Adipocyte (in vitro differentiated cells): ENCODE data around the gene KCNMA1.
"Not testable (repeated sequence)": the region's sequence is repeated elsewhere in the genome, so short reads cannot be mapped to it uniquely, and the experiment has no call there.

Experiments
- DNase-seq: peaks from one replicate; pipeline ENCODE4 v3.0.0-alpha.2; 2015; ENCODE audit warnings: low read depth
- H3K27me3 ChIP-seq: replicated peaks from 2 replicates; pipeline ENCODE4 v1.7.0; 2013; ENCODE audit warnings: mild to moderate bottlenecking, low read length, moderate library complexity; ENCODE audit not compliant: control insufficient read depth, insufficient read depth
- H3K36me3 ChIP-seq: 2 replicates; pipeline ENCODE4 v1.7.0; 2013; ENCODE audit warnings: low read length, mild to moderate bottlenecking, moderate library complexity; ENCODE audit not compliant: control insufficient read depth, insufficient read depth, severe bottlenecking
- H3K4me1 ChIP-seq: 2 replicates; pipeline ENCODE4 v1.7.0; 2013; ENCODE audit warnings: mild to moderate bottlenecking, low read length, moderate library complexity; ENCODE audit not compliant: control insufficient read depth, insufficient read depth
- H3K4me3 ChIP-seq: 2 replicates; pipeline ENCODE4 v1.7.0; 2013; ENCODE audit warnings: mild to moderate bottlenecking, low read length, moderate library complexity
- H3K9ac ChIP-seq: 2 replicates; pipeline ENCODE4 v1.7.0; 2013; ENCODE audit warnings: mild to moderate bottlenecking, low read length, moderate library complexity
- H3K9me3 ChIP-seq: 2 replicates; pipeline ENCODE4 v1.7.0; 2013; ENCODE audit warnings: mild to moderate bottlenecking, low read length, moderate library complexity; ENCODE audit not compliant: control insufficient read depth

KCNMA1 gene

DNA sequence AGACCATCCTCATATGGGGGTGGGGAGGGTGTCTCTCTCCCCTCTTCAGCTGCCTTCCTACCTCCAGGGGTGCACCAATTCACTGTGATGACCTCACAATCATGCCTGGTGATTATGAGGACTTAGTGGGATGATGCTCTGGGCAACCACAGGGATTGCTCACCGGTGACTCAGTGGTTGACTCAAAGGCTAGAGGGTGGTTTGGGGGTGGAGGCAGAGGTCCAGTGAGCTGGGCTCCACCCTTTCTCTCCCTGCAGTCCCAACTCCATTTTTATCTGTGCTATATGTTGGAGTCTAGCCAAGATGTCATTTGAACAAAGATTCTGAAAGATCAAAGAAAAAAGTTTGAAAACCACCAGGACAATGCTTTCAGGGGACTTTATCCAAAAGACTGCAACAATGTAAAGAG, 286.9 kb downstream of the KCNMA1 start:
- no peaks in the 10 kb centered on the region for H3K36me3 ChIP-seq
- peak overlapping the region; percentile 22 for H3K4me3 ChIP-seq
- peak; percentile 95 for DNase-seq
- peak overlapping the region; percentile 53 for H3K9ac ChIP-seq
- H3K27me3 ChIP-seq = no peaks in the 10 kb centered on the region
- H3K4me1 ChIP-seq = peaks cover 22% of the 10 kb centered on the region
- no peaks in the 10 kb centered on the region for H3K9me3 ChIP-seq

DNA sequence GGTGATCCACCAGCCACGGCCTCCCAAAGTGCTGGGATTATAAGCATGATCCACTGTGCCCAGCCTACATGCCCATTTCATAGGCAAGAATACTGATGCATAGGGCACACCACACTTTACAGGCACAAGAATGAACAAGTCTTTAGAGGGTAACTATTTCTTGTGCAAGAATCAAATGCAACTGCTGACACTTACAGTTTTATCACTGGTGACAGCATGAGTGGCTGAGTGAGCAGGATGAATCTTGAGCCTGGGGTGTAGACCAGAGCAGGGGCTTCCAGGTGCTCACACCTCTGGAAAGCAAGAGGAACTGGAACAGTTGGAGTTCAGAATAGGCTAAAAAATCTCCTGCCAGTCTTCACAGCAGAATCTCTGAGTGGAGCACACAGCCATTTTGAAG, 287.5 kb downstream of the KCNMA1 start:
- Histone ChIP-seq H3K9ac (no peak overlapping the region), H3K4me3 (no peak overlapping the region), H3K36me3 (no peaks in the 10 kb centered on the region), H3K9me3 (no peaks in the 10 kb centered on the region), H3K27me3 (no peaks in the 10 kb centered on the region), H3K4me1 (peaks cover 22% of the 10 kb centered on the region)
- DNase-seq = no peak

DNA sequence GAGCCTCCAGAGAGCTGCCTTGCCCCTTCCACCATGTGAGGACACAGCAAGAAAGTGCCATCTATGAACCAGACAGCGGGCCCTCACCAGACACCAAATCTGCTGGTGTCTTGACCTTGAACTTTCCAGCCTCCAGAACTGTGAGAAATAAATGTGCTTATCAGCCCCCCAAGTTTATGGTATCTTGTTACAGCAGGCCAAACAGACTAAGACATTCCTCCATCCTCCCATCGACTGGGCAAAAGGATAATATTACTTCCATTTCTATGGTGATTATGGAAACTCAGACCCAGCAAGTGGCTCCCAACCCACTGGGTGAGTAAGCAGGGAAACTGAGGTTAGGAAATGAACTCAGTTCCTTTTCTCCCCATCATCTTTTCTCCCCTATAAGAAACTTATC, 288.4 kb downstream of the KCNMA1 start:
- Histone ChIP-seq H3K4me1 (peaks cover 22% of the 10 kb centered on the region), H3K36me3 (no peaks in the 10 kb centered on the region), H3K9ac (no peak overlapping the region), H3K4me3 (no peak overlapping the region), H3K27me3 (no peaks in the 10 kb centered on the region), H3K9me3 (no peaks in the 10 kb centered on the region)
- no peak for DNase-seq

DNA sequence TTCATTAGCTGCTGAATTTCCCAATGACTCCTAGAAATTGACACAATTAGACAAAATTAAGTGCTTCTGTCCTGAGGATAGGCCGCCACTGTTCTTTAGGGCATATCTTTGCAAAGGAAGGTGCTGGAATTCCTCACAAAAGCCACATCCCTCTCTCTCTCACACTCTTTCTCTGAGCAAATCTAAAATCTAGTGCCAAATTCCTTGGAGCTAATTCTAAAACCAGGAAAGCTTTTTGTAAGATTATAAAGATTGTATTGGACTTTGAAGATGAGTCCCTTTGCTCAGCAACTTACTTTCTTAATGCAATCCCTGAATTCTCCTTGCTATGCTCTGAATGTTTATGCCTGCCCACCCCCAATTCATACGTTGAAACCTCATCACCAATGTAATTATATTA, 288.9 kb downstream of the KCNMA1 start:
- H3K9me3 ChIP-seq = no peaks in the 10 kb centered on the region
- no peak overlapping the region for H3K9ac ChIP-seq
- no peaks in the 10 kb centered on the region for H3K36me3 ChIP-seq
- no peaks in the 10 kb centered on the region for H3K27me3 ChIP-seq
- H3K4me3 ChIP-seq = no peak overlapping the region
- H3K4me1 ChIP-seq = peaks cover 22% of the 10 kb centered on the region
- no peak for DNase-seq

DNA sequence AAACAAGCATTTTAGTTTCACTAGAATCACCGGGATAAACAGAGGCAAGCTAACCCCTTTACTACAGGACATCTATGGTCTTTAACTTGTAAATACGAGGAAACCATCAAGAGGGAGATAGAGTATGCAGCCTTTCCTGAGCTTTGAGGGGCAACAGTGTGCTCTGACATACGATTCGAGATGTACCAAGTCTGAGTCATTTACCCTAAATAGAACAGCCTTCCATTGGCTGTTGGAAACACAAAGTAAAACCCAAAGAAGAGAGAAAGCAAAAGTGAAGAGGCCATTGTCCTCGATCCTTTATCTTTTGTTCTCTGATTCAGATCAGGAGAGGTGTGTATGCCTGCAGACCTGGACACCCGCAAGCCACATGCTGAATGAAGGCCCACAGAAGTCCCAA, 289.5 kb downstream of the KCNMA1 start:
- no peak overlapping the region for H3K9ac ChIP-seq
- no peaks in the 10 kb centered on the region for H3K36me3 ChIP-seq
- peaks cover 22% of the 10 kb centered on the region for H3K4me1 ChIP-seq
- H3K27me3 ChIP-seq = no peaks in the 10 kb centered on the region
- no peaks in the 10 kb centered on the region for H3K9me3 ChIP-seq
- DNase-seq = no peak
- no peak overlapping the region for H3K4me3 ChIP-seq

DNA sequence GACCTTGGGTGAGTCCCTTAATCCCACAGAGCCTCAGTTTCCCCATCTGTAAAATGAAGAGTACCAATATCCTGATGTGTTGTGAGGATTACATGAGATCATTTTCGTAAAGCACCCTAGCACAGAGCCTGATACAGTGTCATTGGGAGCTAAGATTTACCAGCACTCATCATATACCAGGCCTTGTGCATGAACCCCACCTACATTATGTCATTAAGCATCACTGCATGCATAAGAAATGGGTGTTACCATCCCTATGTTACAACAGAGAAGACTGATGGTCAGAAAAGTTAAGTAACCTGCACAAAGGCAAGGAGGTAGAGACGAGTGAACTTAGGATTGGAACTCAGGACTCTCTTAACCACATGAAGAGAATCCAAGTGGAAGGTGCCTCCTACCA, 290.6 kb downstream of the KCNMA1 start:
- H3K4me1 ChIP-seq = peaks cover 21% of the 10 kb centered on the region
- no peaks in the 10 kb centered on the region for H3K36me3 ChIP-seq
- H3K9me3 ChIP-seq = no peaks in the 10 kb centered on the region
- H3K4me3 ChIP-seq = no peak overlapping the region
- H3K9ac ChIP-seq = no peak overlapping the region
- H3K27me3 ChIP-seq = no peaks in the 10 kb centered on the region
- no peak for DNase-seq

DNA sequence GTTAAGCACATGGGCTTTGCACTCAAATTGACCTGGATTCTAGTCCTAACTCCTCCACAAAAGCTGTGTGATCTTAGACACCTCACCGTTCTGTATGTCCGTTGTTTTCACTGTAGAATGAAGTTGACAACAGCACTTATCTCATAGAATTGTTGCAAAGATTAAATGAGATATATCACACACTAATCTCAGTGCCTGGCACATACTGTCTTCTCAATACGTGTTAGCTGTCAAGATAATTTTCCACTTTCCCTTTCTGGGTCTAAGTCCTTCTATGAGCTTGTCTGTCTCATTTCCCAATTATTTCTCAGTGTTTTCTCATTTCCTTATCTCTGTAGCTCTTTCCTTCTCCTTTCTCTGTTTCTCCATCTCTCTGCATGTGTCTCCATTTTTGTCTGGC, 296.6 kb downstream of the KCNMA1 start:
- Histone ChIP-seq H3K4me1 (no peaks in the 10 kb centered on the region), H3K9me3 (peaks cover 10% of the 10 kb centered on the region), H3K36me3 (no peaks in the 10 kb centered on the region), H3K4me3 (no peak overlapping the region), H3K27me3 (no peaks in the 10 kb centered on the region), H3K9ac (no peak overlapping the region)
- no peak for DNase-seq

DNA sequence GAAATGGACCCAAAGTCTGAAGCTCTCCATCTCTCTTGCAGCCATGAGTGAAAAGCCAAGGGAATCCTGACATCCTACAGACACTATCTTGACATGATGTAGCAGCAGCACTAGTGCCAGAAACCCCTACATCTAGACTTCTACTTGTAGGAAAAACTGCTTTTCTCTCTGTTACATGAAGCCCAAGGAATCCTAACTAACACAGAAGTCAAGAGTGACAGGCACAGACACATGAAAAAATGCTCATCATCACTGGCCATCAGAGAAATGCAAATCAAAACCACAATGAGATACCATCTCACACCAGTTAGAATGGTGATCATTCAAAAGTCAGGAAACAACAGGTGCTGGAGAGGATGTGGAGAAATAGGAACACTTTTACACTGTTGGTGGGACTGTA, 297.7 kb downstream of the KCNMA1 start:
- H3K4me1 ChIP-seq, H3K36me3 ChIP-seq, DNase-seq, H3K27me3 ChIP-seq, H3K4me3 ChIP-seq, H3K9me3 ChIP-seq, H3K9ac ChIP-seq: not testable (repeated sequence)

DNA sequence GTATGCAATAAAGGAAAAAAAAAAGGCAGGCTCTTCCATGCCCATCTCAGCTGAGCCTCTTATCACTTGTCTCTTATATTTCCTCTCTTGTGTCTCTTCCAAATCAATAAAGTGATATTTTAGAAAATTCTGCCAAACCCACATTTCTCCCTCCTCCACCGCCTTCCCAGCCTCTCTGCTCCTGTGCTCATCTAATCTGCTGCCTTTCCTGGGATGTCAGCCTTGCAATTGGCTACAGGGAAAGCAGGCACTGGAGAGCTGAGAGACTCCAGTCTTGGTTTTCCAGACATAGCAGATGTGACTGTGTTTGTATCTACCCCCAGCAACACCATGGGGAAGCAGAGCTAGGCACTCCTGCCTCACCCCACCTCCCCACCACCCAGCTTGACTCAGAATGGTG, 298.4 kb downstream of the KCNMA1 start:
- H3K9me3 ChIP-seq = peaks cover 10% of the 10 kb centered on the region
- no peaks in the 10 kb centered on the region for H3K36me3 ChIP-seq
- DNase-seq = no peak

DNA sequence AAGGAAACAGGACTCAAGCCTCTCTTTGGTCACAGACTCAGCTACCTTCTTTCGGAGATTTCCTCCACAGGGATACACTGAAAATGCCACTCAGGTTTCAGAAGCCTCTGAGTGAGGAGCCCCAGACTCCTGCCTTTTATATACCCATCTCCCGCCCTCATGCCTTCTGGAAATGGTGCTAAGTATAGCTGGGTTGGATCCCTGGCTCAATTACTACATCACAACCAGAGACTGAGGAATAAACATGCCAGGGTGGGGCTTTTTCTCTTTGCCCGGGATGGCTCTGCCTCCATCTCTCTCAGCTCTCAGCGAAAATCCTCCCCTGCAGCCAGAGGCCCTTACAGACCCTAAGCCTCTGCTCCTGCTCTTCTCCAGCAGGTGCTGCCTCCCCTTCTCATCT, 299.5 kb downstream of the KCNMA1 start:
- H3K27me3 ChIP-seq = no peaks in the 10 kb centered on the region
- no peak for DNase-seq
- peaks cover 10% of the 10 kb centered on the region for H3K9me3 ChIP-seq
- H3K36me3 ChIP-seq = no peaks in the 10 kb centered on the region
- no peak overlapping the region for H3K4me3 ChIP-seq
- H3K4me1 ChIP-seq = no peaks in the 10 kb centered on the region
- no peak overlapping the region for H3K9ac ChIP-seq

More for the DNA sequence above, 298.4 kb downstream of the KCNMA1 start:
- Histone ChIP-seq H3K27me3 (no peaks in the 10 kb centered on the region), H3K9ac (no peak overlapping the region), H3K4me3 (no peak overlapping the region), H3K4me1 (no peaks in the 10 kb centered on the region)

DNA sequence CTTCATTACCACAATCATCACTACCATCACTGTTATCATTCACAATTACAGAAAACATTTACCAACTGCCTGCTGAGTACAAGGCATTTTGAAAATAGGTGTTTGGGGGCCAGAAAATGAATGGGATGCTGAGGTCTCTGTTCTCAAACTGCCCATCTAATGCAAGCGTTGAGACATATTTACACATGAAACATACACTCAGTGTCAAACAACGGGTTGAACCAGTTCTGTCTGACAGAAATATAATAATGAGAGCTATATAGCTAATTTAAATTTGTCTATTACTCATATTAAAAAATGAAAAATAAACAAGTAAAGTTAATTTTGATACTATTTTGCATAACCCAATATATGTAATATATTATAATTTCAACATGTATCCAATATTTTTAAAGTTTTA, 303.1 kb downstream of the KCNMA1 start:
- Histone ChIP-seq H3K27me3 (no peaks in the 10 kb centered on the region), H3K36me3 (no peaks in the 10 kb centered on the region), H3K9me3 (peaks cover 6% of the 10 kb centered on the region), H3K4me1 (no peaks in the 10 kb centered on the region), H3K9ac (no peak overlapping the region), H3K4me3 (no peak overlapping the region)
- no peak for DNase-seq

DNA sequence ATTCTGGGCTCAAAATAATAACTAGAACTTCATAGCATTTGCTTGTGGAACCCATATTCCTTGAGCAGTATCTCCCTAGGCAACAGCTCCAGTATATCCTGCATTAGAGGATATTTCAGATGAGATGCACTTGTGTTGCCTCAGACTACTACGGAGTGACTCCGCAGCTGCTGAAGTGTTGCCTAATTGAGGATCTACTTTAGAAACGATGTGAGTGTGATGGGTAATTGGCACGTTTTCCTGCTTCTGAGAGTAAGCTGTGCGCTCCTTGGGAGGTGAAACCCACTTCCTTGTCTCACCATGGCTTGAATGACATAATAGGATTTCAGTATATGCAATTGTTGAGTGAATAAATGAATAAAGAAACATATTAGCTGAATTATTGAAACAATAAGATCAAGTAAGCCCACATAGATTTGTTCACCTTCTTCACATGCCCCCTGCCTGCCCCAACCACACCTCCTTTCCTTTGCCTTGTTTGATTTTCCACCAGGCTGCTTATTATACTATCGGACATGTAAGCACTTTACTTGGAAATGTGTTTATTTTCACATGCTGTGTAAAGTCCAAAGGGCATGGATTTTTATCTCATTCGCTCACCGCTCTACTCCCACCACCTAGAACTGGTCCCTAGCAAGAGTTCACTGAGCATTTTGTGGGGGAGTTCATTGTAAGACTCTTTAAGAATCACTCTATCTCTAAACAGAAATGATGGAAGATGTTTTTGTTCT, 303.8 kb downstream of the KCNMA1 start:
- DNase-seq = no peak

More for the DNA sequence above, 303.8 kb downstream of the KCNMA1 start:
- no peak overlapping the region for H3K4me3 ChIP-seq
- no peak overlapping the region for H3K9ac ChIP-seq
- H3K4me1 ChIP-seq = no peaks in the 10 kb centered on the region
- no peaks in the 10 kb centered on the region for H3K9me3 ChIP-seq
- no peaks in the 10 kb centered on the region for H3K27me3 ChIP-seq
- H3K36me3 ChIP-seq = no peaks in the 10 kb centered on the region
